ENCODE results near the gene RNFT1. TPM values are rescaled to one million over a fixed set of nuclear protein-coding genes. Genes with fewer than 3 reads are reported as not detected.
"Not testable (repeated sequence)": the region's sequence is repeated elsewhere in the genome, so short reads cannot be mapped to it uniquely, and the experiment has no call there.

RNFT1 gene
- total RNA-seq, 1 experiment from 2014 or later = 25.4 TPM

DNA sequence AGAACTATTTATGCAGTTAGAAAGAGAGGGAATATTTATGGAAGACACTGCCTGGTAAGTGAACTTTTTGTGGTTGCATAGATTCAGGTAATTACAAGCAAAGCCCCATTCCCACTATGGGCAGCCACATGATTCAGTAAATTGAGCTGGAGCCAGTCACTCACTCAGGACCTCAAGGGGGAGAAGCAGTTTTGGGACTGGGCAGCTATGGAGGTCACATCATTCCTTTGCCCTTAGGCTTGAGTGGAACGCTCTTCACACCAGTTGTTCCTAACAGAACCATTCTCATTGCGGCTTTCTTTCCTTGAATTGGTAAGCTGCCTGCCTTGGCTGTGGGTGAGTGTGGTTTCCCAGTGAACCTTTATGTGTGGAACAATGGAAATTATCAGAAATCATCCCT is 34.4 kb downstream of the RNFT1 start:
- not testable (repeated sequence) for DNase-seq (ENCODE audit: low read depth)

- DNase-seq (ENCODE audit: low read depth) = not testable (repeated sequence)
Observed at GRCh38 chr17:59920637-59921036, 43.9 kb downstream of the RNFT1 start.

GRCh38 chr17:59916446-59916845 is 48.1 kb downstream of the RNFT1 start:
- no peak for DNase-seq (ENCODE audit: low read depth)

- DNase-seq (ENCODE audit: low read depth) = peak; percentile 42
Observed at GRCh38 chr17:59914274-59914854, 50.2 kb downstream of the RNFT1 start.

DNA sequence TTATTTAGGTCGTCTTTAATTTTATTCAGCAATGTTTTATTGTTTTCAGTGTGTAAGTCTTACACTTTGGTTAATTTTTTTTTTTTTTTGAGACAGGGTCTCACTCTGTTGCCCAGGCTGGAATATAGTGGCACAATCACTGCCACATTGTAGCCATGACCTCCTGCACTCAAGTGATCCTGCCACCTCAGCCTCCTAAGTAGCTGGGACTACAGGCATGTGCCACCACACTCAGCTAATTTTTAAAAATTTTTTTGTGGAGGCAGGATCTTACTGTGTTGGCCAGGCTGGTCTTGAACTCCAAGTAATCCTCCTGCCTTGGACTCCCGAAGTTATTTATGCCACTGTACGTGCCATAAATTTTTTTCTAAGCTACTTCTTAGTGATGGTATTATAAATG is 57.1 kb downstream of the RNFT1 start:
- DNase-seq (ENCODE audit: low read depth) = no peak

DNA sequence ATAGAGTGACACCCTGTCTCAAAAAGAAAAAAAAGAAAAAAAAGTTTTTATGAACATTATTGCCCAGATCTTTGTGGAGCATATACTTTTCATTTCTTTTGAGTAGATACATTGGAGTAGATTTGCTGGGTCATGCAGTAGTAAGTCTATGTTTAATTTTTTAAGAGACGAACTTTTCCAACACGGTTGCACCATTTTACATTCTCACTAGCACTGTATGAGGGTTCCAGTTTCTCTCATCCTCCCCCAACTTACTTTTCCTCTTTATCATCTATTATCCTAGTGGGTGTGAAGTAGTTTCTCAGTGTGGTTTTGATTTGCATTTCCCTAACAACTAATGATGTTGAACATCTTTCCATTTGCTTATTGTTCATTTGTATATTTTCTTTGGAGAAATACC is 61.1 kb downstream of the RNFT1 start:
- DNase-seq (ENCODE audit: low read depth) = no peak

Other genes starting within 250 kb of the RNFT1 start
- gene TUBD1, start 71.8 kb downstream of the RNFT1 start, total RNA-seq (2014; rRNA removed; shearing (Covaris generic)) = 9.7 and 10.8 TPM in 2 replicates
- 12.4 and 17.4 TPM in 2 replicates for gene RPS6KB1, start 71.6 kb downstream of the RNFT1 start, total RNA-seq (2014; rRNA removed; shearing (Covaris generic))
- gene HEATR6, start 114.2 kb upstream of the RNFT1 start, total RNA-seq (2014; rRNA removed; shearing (Covaris generic)) = 10.4 and 14.7 TPM in 2 replicates
- gene CA4, start 185.2 kb upstream of the RNFT1 start, total RNA-seq (2014; rRNA removed; shearing (Covaris generic)) = not detected in 2 replicates